ENCODE results near the gene CLSTN3. TPM values are rescaled to one million over a fixed set of nuclear protein-coding genes. Genes with fewer than 3 reads are reported as not detected.

The CLSTN3 gene
- total and polyA plus RNA-seq, 9 of the 15 experiments (the other 6 are each of a cell fraction or from before 2014, with no cell fraction given), result 0.08 to 23.2 (median 11.0) TPM

- no peaks in the 10 kb centered on the region for H3K9me3 ChIP-seq (replicated peaks; ENCODE audit: control insufficient read depth, insufficient read depth, low read depth, low read length)
- H3K9ac ChIP-seq (ENCODE audit: insufficient read depth in 1 of 2, low read depth in 2 of 2, low read length in 2 of 2), result no peak overlapping the region
- DNase-seq (ENCODE audit: extremely low read depth in 1 of 4, low spot score in 3 of 4) (no peak), ATAC-seq (no peak), FAIRE-seq (no peak)
- no peaks in the 10 kb centered on the region for H3K27me3 ChIP-seq (ENCODE audit: control insufficient read depth in 2 of 2, insufficient read depth in 2 of 2, low read length in 2 of 2)
- H2AFZ ChIP-seq (ENCODE audit: low read depth, low read length), result no peak overlapping the region
- H3K79me2 ChIP-seq (ENCODE audit: control insufficient read depth, insufficient read depth, low read length), result no peaks in the 10 kb centered on the region
- peaks cover 86% of the 10 kb centered on the region for H3K36me3 ChIP-seq (ENCODE audit: control insufficient read depth, insufficient read depth, low read length)
- CTCF ChIA-PET (ENCODE audit: low intra/inter-chr PET ratio), result no interaction called here
- intact Hi-C loops (cut with micrococcal nuclease) (no loop called here), in situ Hi-C loops (cut with MboI) (no loop called here)
- H3K4me2 ChIP-seq (ENCODE audit: insufficient read depth, low read length), result no peak overlapping the region
- H3K4me1 ChIP-seq (replicated peaks in 1 of 2; ENCODE audit: control insufficient read depth in 2 of 2, insufficient read depth in 2 of 2, low read length in 2 of 2), result no peaks in the 10 kb centered on the region
- H4K20me1 ChIP-seq (replicated peaks; ENCODE audit: control insufficient read depth, insufficient read depth, low read length), result no peaks in the 10 kb centered on the region
- H3K27ac ChIP-seq (ENCODE audit: extremely low read depth, low read depth, low read length), result no peak overlapping the region
- 76% methylated on average over 3 of the region's 3 CpGs for WGBS (ENCODE audit: insufficient coverage, low coverage, missing lambda C conversion rate)
- POLR2A ChIA-PET, result no interaction called here
- no peaks in the 10 kb centered on the region for H3K9me1 ChIP-seq (ENCODE audit: control insufficient read depth, insufficient read depth, low read length)
- no peak overlapping the region for H3K4me3 ChIP-seq
- no TSS peak for BruUV-seq (replicated peaks)
- no peak for TF ChIP-seq EZH2 (IDR thresholded peaks at IDR 0.05; ENCODE audit: borderline replicate concordance, low read depth, low read length)
- no peak for TF ChIP-seq ELK1 (CRISPR knock-in tag; IDR thresholded peaks at IDR 0.05)
- no peak for TF ChIP-seq HMG20B (CRISPR knock-in tag; IDR thresholded peaks at IDR 0.05)
- TF ChIP-seq HNRNPH1 (optimal IDR thresholded peaks at IDR 0.05; ENCODE audit: low read depth, low read length), result no peak
- TF ChIP-seq AFF4 (CRISPR knock-in tag; IDR thresholded peaks at IDR 0.05), result no peak
- no peak for TF ChIP-seq ZBTB49 (CRISPR knock-in tag; IDR thresholded peaks at IDR 0.05; ENCODE audit: borderline replicate concordance)
- no peak for TF ChIP-seq CHD1 (IDR thresholded peaks at IDR 0.05; ENCODE audit: low read length)
- no peak for TF ChIP-seq BRF2 (IDR thresholded peaks at IDR 0.05; ENCODE audit: borderline replicate concordance, insufficient read depth, insufficient read length)
- TF ChIP-seq ARID3A (IDR thresholded peaks at IDR 0.05; ENCODE audit: borderline replicate concordance, low read depth, low read length), result no peak
- TF ChIP-seq LCOR (CRISPR knock-in tag; IDR thresholded peaks at IDR 0.05), result no peak
Measured at GRCh38 chr12:7206691-7207090, 76.5 kb downstream of the CLSTN3 start.

Data from K562 (cell line).